ENCODE data around the gene TOR1AIP1.

TOR1AIP1 gene

DNA sequence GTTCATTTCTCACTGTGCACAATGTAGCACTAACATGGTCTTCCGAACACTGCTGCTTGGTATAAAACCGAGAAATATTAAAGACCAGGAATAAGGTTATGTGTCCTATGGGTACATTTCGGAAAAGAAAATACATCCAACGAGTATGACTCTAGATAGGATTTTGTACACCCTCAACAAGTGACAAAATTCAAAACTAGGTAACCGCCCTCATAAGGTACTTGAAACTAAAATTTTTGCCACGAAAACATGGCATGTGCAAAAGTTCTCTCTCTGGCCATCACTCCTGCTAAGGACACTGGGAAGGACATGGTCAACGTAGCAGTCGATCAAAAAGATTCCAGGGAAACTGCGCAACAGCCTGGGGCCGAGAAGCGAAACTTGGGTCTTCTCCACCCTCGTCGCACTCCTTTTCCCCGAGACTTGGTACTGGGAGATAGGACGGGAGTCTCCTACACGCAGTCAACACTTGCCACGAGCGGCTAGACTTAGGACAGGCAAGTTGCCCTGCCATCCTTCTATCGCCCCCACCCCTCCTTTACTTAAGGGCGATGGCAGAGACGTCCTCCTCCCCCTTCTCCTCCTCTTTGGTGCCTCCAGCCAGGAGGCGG, 338 bp upstream of the TOR1AIP1 start:
- peak; percentile 94 for DNase-seq (ENCODE audit: low read depth, low spot score)

DNA sequence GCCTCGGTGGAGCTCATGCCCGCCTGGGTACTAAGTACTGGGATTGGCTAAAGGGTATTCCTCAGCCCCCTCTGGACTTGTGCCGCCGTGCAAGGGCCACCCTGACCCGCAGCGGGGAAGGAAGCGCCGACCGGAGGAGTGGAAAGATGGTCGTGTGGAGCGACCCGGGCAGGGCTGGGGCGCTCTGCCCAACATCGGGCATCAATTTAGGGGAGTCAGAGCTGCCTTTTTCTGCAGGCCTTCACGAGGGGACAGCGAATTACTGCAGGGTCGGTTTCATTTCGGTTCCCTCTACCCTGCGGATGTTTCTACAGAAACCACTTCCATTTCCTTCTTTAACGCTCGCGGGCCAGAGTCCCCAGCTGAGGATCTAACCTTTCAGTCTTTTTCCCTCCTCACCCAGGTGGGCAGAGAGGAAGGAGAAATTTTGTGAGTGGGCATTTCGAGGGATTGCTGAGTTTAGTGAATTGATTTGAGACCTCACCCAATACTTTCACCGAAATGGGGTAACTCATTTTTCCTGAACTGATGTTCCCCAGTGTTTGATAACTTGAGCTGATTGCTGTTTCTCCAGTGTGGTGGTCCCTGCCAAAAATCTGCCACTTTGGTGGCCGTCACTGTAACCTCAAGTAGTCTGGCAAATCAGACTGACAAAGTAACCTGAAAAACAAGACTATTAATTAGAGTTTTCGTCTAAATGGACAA, 1.1 kb downstream of the TOR1AIP1 start:
- DNase-seq (ENCODE audit: low read depth, low spot score): peak; percentile 3

DNA sequence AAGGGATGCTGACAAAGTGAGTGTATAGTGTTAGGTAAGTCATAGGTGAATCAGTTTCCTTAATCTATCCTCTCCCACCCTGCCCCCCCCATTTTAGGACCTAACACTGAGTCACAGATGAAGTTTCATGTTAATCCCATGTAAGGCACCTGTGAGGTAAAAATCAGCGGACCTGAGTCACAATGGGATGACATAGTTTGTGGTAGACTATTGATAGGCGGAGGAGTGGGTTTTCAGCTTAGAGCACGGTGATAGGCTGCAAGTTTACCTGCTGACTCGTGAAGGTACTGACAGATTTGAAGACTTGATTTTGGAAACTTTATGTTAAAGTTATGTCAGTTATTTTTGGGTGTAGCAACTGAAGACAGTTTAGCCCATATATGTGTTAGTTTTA, 1.7 kb downstream of the TOR1AIP1 start:
- DNase-seq (ENCODE audit: low read depth, low spot score): peak; percentile 15

DNA sequence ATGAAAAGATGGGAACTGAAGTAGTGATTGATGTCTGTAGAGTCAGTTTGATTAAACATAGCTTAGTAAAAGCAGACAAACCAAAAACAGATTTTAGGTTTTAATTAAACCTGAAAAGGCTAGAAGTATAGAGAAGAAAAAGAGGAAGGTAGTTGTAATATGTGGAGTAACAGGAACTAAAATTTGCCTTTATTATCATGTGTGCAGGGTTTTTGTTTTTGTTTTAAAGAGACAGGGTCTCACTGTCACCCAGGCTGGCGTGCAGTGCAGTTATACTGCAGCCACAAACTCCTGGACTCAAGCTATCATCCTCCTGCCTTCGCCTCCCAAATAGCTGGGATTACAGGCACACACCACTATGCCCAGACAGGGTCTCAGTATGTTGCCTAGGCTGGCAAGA, 6.0 kb downstream of the TOR1AIP1 start:
- no peak for DNase-seq (ENCODE audit: low read depth, low spot score)

DNA sequence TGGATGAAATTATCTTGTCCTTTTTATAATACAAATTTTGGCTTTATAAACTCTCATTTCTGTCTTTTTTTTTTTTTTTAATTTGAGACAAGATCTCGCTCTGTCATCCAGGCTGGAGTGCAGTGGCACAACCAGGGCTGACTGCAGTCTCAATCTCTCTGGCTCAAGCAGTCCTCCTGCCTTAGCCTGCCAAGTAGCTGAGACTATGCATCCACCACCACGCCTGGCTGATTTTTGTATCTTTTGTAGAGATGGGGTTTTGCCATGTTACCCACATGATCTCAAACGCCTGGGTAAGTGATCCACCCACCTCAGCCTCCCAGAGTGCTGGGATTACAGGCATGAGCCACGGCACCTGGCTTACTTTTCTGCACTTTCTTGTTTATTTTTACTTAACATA, 7.5 kb downstream of the TOR1AIP1 start:
- DNase-seq (ENCODE audit: low read depth, low spot score): no peak

DNA sequence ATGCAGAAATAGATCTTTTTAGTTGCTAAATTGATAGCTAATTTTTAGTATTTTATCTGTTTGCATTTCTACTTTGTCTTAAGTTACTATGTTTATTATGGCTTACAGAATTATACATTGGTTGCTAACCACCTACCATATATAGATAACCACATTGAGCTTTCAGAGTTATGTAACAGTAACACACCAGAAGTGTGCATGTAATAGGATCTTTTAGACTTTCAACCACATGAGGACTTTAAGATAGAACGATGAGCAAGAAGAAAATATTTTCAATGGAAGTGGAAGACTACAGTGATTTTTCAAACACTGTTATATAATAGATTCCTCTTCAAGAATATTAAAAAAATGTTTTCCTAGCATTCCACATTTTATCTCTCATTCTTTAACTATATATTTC, 28.8 kb downstream of the TOR1AIP1 start:
- DNase-seq (ENCODE audit: low read depth, low spot score): no peak

DNA sequence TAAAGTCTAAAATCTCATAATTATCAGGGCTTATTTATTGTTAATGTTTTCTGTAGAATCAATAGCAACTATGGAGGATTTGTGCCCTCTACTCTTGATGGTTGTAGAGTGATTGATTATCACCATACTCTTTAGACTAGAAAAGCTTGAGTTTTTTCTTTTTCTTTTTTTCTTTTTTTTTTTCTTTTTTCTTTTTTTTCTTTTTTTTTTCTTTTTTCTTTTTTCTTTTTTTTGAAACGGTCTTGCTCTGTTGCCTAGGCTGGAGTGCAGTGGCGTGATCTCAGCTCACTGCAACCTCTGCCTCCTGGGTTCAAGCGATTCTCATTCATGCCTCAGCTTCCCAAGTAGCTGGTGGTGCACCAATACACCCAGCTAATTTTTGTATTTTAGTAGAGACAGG, 29.7 kb downstream of the TOR1AIP1 start:
- DNase-seq (ENCODE audit: low read depth, low spot score): no peak

DNA sequence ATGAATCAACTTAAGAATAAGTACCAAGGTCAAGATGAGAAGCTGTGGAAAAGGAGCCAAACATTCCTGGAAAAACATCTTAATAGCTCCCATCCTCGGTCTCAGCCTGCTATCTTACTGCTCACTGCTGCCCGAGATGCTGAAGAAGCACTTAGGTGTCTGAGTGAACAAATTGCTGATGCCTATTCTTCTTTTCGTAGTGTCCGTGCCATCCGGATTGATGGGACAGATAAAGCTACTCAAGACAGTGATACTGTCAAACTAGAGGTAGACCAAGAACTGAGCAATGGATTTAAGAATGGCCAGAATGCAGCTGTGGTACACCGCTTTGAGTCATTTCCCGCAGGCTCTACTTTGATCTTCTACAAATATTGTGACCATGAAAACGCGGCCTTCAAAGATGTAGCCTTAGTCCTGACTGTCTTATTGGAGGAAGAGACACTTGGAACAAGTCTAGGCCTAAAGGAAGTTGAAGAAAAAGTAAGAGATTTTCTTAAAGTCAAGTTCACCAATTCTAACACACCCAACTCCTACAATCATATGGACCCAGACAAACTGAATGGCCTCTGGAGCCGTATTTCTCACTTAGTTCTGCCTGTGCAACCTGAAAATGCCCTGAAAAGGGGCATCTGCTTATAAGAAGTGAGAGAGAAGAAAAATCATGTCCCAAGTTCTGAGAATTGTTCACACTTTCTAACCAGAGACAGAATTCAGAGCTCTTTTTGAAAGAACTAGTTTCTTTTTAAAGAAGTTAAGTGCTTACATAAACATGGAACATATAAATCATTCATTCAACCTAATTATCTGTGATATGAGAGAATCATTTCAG, 35.7 kb downstream of the TOR1AIP1 start:
- DNase-seq (ENCODE audit: low read depth, low spot score): no peak

DNA sequence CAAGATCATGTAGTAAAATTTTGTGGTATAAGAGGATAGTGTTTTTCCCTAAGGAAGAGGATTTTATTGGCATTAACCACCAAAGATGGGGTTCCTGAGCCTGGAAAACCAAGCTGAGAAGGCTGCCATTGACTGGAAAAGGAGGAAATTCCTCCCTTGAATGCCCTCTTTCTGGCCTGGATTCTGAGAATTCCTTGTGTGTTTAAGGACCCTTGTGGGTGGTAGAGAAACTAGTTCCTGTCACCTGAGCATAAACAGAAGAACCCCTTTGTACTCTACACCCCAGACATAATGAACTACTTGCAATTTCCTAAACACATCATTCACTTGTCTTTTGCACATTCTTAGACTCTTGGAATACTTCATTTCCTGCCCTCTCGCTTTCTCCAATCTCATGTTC, 39.4 kb downstream of the TOR1AIP1 start:
- DNase-seq (ENCODE audit: low read depth, low spot score): peak; percentile 14

DNA sequence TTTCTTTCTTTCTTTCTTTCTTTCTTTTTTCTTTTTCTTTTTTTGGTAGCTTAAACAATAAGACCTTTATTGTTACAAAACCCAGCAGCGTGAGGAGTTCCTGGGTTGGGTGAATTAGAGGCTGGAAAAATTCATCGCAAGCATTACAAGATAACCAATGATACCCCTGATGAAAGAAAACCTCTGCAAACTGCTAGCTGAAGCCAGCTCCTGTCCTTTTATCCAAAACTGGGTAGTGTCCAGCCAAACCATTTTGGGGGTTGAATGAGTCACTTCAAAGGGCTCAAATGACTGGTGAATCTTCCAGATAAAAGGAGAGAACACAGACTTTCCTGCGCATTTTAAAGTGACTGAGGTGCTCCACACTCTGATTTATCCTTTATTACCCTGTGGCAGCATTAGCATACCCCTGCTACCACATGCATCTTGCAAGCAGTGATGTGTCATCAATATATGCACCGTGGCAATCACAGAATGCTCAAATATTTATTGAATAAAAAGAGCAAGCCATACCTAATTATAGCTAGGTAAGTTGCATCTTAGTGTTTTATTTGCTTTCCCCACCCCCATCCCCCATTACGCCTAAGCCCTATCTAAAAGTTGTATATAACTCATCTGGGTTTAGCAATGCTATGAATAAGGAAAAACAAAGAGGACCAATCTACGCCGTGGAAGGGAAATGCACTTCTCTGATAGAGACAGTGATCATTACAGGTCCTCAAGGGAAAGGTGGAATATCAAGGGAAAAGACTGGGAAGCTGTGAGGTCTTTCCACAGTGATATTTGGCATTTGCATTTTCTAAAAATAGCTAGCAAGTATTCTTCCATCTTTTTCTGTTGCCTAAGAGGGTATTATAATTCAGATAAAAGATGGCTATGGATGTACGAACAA, 40.1 kb downstream of the TOR1AIP1 start:
- DNase-seq (ENCODE audit: low read depth, low spot score): no peak

DNA sequence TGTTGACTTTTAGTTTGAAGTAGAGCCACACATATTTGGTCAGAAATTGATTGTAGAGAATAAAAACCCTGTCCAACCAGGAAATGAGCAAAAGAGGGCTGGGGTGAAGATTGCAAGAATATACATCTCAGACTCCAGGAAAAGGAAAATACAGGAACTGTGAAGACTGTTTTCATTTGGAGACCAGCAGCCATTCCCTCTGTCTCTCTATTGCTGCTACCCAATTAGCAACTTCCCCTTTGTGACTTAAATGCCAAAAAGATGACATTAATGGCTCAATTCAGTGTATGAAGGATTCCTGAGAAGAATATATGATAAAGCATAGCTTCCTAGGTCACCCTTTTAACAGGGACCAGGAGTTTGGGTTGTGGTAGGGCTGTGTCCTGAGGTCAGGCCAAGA, 40.9 kb downstream of the TOR1AIP1 start:
- no peak for DNase-seq (ENCODE audit: low read depth, low spot score)

DNA sequence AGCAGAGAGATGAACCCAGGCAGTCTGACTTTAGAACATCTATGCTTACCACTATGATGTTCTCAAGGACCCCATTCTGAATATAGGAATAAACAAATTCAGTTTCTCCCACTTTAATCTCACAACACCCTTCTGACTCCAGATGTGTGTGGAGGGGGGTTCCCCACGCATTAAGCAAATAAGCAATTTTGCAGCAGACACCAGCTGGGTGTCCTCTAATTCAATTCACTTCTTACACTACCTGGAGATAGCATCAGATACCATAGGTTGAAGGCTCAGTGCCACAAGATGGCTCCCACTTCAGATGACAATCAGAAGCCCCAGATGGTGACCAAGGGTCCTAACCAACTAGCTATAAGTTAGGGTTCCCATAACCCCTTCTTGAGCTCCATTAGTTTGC, 42.2 kb downstream of the TOR1AIP1 start:
- DNase-seq (ENCODE audit: low read depth, low spot score): no peak

DNA sequence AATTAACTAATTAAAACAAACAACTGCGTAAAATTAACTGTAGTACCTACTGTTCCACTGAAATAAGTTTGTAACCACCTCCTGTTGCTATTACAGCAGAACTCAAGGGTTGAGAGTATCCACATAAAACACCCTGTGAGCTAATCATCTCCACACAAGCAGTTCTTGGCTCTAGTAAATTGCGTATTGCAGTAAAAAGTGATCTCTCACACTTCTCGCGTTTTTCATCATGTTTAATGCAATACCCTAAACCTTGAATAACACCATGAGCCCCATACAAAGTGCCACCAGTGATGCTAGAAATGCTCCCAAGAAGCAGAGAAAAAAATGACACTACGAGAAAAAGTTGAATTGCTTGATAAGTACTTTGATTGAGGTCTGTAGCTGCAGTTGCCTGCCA, 43.2 kb downstream of the TOR1AIP1 start:
- DNase-seq (ENCODE audit: low read depth, low spot score): no peak

DNA sequence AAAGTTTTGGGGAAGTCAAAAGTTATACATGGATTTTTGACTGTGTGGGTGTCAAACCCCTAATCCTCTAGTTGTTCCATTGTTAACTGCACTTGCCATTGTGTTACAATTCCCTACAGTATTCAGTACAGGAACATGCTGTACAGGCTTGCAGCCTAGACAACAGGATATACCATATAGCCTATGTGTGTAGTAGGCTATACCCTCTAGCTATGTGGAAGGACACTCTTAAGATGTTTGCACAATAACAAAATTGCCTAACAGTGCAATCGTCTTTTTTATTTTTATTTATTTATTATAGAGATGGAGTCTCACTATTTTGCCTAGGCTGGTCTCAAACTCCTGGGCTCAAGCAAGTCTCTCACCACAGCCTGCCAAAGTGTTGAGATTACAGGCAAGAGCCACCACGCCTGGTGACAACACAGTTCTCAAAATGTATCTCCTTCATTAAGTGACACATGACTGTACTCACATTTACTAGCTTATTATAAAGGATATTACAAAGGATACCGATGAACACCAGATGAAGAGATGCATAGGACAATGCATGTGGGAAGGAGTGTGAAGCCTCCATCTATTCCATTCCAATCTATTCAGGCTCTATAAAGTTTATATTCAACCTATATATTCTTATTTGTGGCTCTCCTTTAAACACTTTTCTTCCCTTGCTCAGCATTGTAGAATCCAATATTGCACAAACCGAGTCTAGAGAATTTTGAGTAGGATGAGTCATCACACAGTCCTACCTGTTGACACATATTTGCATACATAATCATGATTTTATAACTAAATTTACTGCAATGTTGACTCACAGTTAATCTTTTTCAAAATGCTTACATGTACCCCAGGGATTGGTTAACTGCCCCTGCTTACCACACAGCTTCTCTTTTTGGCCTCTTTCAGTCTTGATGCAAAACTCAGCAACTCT, 44.1 kb downstream of the TOR1AIP1 start:
- no peak for DNase-seq (ENCODE audit: low read depth, low spot score)

DNA sequence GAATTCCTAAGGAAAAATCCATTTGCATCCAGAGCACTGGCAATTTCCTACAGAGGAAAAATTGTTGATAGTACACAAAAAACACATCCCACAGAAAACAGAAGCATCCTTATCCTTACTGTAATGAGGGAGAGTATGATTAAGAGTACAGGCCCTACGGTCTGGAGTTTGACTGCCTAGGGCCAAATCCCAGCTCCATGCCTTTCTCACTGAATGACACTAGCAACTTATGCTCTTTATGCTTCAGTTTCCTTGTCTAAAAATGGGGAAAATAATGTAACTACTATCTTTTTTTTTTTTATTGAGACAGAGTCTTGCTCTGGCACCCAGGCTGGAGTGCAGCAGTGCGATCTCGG, 44.7 kb downstream of the TOR1AIP1 start:
- no peak for DNase-seq (ENCODE audit: low read depth, low spot score)

DNA sequence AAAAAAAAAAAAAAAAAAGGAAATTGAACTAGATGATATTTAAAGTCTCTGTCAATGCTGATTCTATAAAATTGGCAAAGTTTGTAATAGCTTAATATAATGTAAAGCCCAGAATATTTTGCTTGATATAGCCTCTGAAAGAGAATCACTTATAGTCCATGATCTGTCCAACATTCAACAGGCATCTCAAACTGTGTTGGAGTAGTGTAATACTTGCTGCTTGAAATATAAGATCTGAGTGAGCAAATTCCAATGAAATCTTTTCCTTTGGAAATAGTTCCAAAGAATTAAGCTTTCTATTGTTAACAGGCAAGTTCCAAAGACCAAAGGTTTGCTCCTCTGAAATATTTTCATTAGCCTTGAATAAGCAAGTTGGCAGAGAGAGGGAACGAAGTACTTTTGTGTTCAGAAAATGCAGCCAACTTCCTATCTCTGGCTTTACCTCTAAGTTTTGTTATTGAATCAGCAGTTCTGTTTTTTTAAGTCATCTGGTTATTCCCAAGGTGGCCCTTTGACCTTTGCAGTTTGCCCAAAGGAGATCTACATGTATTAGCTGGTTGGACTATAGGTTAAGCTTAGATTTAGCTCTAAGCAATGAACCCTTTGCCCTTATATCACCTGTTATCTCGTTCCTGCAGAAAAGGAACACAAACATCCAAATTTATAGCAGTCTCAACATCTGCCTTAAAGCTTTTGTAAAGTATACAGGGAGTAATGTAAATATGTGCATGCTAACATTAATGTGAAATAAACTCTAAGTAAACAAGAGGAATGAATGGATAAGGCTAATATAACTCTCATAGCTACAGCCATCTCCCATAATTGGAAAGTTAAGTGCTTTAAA, 48.1 kb downstream of the TOR1AIP1 start:
- no peak for DNase-seq (ENCODE audit: low read depth, low spot score)

DNA sequence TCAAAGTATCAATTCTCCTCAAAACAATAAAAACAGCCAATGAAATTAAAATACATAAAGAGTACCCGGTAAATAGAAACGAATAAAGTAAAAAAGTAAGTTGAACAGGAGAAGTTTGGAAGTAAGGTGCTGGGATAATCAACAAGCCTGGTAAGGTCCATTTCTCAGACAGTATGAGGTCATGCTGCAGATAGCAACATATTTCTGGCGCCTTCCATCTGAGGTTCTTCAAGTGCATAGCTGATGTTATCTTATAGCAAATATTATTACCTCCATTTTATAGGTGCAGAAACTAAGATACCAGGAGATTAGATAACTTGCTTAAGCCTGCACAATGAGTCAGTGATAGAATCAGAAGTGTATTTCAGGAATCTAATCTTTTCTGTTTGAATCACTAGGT, 48.8 kb downstream of the TOR1AIP1 start:
- DNase-seq (ENCODE audit: low read depth, low spot score): no peak

DNA sequence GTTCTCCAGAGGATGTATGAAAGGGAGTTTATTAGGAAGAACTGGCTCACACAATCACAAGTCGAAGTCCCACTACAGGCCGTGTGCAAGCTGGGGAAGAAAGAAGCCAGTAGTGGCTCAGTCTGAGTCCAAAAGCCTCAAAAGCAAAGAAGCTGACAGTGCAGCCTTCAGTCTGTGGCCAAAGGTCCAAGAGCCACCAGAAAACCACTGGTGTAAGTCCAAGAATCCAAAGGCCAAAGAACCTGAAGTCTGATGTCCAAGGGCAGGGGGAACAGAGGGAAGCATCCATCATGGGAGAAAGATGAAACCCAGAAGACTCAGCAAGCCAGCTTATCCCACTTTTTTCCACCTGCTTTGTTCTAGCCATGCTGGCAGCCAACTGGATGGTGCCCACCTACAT, 51.1 kb downstream of the TOR1AIP1 start:
- DNase-seq (ENCODE audit: low read depth, low spot score): no peak

DNA sequence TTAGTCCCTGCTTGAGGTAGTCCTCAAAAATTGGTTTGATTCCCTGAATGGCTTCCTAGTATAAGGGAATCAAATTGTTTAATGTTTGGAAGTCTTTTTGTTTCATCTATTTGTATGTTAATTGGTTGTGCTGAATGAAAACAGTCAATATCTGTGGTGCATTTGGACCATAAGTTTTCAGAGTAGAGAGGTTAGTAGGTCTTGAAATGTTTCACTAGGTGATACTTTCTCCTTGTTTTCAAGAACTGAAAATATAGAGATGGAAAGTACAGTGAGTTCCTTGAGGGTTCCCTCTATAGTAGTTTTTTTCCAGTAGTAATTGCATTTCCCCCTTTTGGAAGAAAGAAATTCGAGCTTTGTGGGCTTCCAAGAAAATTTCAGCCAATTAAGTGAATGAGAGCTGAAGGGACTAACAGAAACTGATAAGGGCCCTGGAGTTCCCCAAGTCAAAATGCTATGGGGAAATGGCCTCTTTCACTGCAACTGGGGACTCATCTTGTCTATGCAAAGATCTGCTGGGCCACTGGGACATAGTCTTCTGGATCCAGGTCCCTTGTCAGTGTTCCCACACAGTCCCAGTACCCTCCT, 53.9 kb downstream of the TOR1AIP1 start:
- no peak for DNase-seq (ENCODE audit: low read depth, low spot score)

Data from ELF-1 (cell line).